GM12892 (cell line): Measurements from ENCODE around the gene SCARB1.

Experiments
- DNase-seq: peaks from one replicate; pipeline ENCODE4 v3.0.0; 2011; ENCODE audit not compliant: insufficient read length
- FAIRE-seq: peaks from 2 replicates; lab custom pipeline; 2011; peaks lifted over from hg19 to GRCh38; lab: Jason Lieb, UNC
- POLR2A ChIP-seq: IDR thresholded peaks from 2 replicates; pipeline ENCODE4 v1.6.1; 2011; ENCODE audit warnings: low read depth, low read length, control low read depth
- POLR2AphosphoS5 ChIP-seq: IDR thresholded peaks from 2 replicates; pipeline ENCODE4 v1.6.1; 2011; ENCODE audit warnings: low read depth, low read length, control low read depth
- TAF1 ChIP-seq: IDR thresholded peaks from 2 replicates; pipeline ENCODE4 v1.6.1; 2011; ENCODE audit warnings: low read depth, mild to moderate bottlenecking, control low read depth, low read length, borderline replicate concordance

The SCARB1 gene

GRCh38 chr12:124770728-124771127 lies 92.9 kb downstream of the SCARB1 start:
- TF ChIP-seq POLR2AphosphoS5, result no peak
- FAIRE-seq (peak; percentile 14), DNase-seq (no peak)

GRCh38 chr12:124769881-124770512 lies 93.7 kb downstream of the SCARB1 start:
- FAIRE-seq, result no peak
- DNase-seq, result no peak
- no peak for TF ChIP-seq TAF1
- TF ChIP-seq POLR2A, result no peak
- no peak for TF ChIP-seq POLR2AphosphoS5

DNA sequence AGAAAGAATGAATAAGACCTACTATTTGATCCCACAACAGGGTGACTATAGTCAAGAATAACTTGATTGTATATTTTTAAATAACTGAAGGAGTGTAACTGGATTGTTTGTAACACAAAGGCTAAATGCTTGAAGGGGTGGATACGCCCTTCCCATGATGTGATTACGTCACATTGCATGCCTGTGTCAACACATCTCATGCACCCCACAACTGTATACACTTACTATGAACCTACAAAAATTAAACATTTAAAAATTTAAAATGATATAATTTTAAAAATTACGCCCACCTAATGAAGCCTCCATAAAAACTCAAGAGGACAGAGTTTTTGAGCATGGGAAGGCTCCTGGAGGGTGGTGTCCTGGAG lies 94.5 kb downstream of the SCARB1 start:
- no peak for DNase-seq
- TF ChIP-seq POLR2AphosphoS5 (no peak), TAF1 (no peak), POLR2A (no peak)
- no peak for FAIRE-seq

- FAIRE-seq (no peak), DNase-seq (no peak)
- no peak for TF ChIP-seq POLR2AphosphoS5
- no peak for TF ChIP-seq TAF1
- TF ChIP-seq POLR2A, result no peak
Observed at GRCh38 chr12:124768452-124769162, 95.1 kb downstream of the SCARB1 start.

GRCh38 chr12:124767066-124767821 lies 96.4 kb downstream of the SCARB1 start:
- DNase-seq, result peak; percentile 89

DNA sequence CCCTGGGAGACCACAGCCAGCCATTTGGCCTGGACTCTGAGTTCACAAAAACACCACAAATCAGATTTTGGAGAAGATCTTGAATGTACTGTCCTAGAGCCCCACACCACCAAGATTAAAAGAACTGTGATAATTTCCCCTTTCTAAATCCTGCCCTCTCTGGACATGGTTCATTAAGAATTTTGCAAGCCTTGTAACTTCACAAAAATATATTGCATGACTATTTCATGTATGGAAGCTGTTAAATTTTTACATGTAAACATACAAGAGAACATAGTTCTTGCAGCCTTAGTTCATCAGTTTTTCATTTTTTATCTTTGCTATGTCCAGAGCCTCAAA lies 97.0 kb downstream of the SCARB1 start:
- FAIRE-seq (no peak), DNase-seq (no peak)
- TF ChIP-seq TAF1, result no peak
- no peak for TF ChIP-seq POLR2A
- no peak for TF ChIP-seq POLR2AphosphoS5

More at GRCh38 chr12:124767066-124767821, 96.4 kb downstream of the SCARB1 start:
- TF ChIP-seq TAF1 (no peak), POLR2A (no peak), POLR2AphosphoS5 (no peak)
- no peak for FAIRE-seq

DNA sequence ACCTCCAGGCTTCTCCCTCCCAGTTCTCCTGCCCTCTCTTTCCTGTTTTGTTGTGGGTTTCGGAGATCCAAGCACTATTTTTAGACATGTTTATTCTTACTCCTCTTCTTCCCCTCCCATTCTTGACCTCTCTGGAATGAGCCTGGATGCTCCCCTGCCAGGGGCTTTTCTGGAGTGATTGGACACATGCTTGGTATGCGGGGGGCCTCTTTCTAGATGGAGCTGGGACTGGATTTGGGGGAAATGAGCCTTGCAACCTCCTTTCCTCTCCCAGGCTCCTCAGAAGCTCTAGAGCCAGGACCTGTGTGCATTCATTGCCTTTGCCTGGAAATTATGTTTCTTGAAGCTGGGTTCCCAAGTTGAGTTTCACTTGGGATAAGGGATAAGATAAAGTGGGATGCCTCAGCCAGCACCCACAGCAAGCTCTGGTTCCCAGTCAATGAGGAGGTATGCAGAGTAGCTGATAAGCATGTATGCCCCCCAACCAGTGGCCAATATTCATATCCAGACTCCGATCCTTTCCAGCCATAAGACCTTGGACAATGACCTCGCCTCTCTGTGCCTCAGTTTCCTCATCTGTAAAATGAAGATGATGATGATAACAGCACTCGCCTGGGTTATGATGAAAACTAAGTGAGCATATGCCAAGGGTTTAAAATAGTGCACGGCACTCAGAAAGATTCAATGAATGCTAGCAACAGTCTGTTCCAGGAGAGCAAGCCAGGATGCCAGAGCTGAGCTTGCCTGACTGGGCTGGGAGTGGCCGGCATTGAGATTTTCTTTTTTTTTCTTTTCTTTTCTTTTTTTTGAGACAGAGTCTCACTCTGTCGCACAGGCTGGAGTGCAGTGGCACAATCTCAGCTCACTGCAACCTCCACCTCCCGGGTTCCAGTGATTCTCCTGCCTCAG lies 97.8 kb downstream of the SCARB1 start:
- no peak for TF ChIP-seq POLR2A
- no peak for TF ChIP-seq TAF1
- no peak for TF ChIP-seq POLR2AphosphoS5
- no peak for FAIRE-seq
- no peak for DNase-seq

DNA sequence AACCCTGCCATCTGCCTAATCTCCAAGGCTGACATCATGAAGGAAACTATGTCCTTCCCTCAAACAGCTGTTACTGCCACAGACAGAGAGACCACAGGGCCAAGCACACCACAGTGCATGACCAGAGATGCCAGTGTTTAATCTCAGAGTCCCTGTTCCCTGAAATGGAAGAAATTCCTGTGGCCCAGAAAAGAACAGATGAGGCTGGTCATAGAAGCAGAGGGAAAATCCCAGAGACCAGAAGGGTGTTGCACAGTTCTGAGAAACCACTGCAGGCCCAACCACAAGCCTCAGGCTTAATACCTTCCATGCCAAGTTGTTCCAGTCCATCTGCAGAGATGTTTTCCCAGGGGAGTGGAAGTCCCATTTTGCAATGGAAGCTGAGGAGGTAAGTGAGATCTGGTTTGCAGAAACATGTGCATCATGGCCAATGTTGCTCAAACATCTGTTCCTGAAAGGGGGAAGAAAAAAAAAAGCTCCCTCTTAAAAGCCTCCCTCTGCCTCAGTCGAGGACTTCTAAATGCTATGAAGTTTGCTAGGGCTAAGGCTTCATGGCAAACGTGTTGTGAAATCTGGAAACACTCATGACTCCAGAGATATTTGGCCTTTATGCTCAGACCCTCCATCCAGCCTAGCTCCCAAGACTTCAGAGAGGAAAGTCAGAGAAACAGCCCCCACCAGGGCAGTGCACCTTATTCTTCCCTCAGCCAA lies 98.6 kb downstream of the SCARB1 start:
- no peak for FAIRE-seq
- TF ChIP-seq POLR2AphosphoS5 (no peak), TAF1 (no peak), POLR2A (no peak)
- DNase-seq, result no peak

GRCh38 chr12:124764451-124764850 lies 99.2 kb downstream of the SCARB1 start:
- FAIRE-seq (no peak), DNase-seq (no peak)
- no peak for TF ChIP-seq POLR2AphosphoS5
- no peak for TF ChIP-seq TAF1
- no peak for TF ChIP-seq POLR2A

- DNase-seq, result no peak
- no peak for FAIRE-seq
- TF ChIP-seq POLR2A, result no peak
- TF ChIP-seq POLR2AphosphoS5, result no peak
- no peak for TF ChIP-seq TAF1
Observed at GRCh38 chr12:124763594-124763979, 100.1 kb downstream of the SCARB1 start.
